GM18517 (cell line): ENCODE results near the gene MAP3K1.
"Not testable (repeated sequence)": the region's sequence is repeated elsewhere in the genome, so short reads cannot be mapped to it uniquely, and the experiment has no call there.

ENCODE experiments used
- ATAC-seq: cut with Tn5 transposase; IDR thresholded peaks from one replicate; pipeline ENCODE4 v1.9.1; 2021; ENCODE audit warnings: mild to moderate bottlenecking, moderate library complexity; ENCODE audit not compliant: unreplicated experiment

The MAP3K1 gene

DNA sequence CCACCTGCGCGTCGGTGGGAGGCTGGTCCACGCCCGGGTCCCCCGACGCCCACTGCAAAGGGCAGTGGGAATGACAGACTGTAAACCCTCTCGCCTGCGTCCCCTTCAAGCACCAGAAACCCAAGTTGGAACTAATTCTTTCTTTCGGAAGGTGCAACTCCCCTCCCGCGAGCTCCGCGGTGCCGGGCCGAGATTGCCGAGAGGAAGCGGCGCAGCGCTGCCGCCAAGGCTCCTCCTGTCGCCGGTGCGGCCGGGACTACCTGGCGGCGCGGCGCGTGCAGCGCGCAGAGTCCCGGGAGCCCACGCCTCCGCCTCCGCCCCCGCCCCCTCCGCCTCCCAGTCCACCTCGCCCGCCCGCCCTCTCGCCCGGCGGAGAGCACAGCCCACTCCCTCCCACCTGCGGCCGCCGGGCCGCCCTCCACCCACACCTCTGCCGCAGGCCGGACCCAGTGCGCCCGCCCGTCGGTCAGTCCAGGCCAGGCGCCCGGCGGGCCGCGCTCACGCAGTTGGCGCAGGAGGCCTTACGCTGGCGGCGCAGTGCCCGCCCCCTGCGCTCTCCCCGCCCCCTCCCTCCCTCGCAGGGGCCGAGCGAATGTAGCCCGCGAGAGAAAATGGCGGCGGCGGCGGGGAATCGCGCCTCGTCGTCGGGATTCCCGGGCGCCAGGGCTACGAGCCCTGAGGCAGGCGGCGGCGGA is at the start of gene MAP3K1:
TSS of gene MAP3K1 (plus strand) at position 587 of the 695 bp plus-strand sequence. CDS start at position 612, 25 bp downstream.
- ATAC-seq, result peak; percentile 51

DNA sequence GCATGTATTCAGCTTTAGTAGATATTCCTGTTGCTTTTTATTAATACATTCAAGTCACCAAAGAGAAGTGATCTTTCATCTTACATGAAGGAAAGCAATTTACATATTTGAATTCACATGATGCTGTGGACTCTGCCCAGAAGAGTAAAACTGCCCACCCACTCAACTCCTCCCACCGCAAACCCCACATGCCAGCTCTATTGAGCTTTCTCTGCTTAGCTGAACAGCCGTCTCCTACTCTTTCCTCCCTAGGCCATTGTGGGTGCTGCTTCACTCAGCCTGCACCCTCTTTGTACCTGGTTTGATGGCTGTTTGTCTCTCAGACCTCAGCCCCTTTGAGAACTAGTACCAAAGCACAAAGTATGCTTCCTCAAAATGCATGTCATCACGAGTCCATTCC is 48.4 kb upstream of the MAP3K1 start:
- ATAC-seq, result no peak

DNA sequence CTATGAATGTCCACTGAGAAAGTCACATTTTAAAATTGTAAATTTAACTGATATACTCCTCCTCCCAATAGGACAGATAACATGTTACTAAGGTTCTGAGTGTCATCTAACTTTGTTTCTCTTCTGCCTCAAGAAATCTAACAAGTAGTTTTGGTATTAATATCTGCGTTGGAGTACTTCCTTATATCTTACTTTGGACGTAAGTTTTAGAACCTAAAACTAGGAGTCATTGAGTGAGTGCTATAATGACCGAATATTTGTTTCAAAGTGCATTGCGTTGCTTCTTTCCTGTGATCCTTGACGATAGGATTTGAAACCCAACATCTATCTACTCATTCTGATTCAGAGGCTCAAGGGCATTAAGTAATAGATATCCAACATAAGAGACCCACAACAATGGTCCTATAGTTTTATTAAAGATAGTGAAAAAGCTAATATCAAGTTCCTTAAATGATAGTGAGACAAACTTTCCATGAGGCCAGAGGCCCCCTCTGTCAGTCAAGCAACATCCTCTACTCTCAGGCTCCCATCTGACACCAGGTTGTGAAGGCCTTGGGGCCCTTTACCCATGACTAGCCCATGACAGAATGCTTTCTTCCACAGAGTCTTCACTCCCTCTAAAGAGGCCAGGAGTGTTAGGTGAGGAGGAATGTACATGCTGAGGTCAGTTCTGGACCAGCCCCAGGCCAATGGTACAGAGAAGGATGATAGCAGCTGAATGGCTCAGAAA is 45.3 kb upstream of the MAP3K1 start:
- ATAC-seq, result no peak

DNA sequence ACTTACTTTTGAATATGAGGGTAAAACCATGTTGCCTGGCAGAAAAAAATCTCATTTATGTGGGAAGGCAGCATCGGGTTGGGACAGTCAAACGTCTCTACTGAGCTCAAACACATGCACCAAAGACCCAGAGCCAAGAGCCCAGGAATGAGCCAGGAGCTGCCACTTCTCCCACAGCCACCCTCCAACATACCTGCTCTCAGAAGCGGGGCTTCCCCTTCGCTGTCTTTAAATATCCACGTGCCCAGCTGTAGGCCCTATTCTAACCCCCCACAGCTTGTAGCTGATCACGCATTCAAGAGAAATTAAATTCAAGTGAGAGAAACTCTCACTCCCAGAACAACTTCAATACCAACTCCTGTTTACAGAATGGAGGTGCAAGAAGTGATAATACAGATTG is 42.6 kb upstream of the MAP3K1 start:
- ATAC-seq, result no peak

DNA sequence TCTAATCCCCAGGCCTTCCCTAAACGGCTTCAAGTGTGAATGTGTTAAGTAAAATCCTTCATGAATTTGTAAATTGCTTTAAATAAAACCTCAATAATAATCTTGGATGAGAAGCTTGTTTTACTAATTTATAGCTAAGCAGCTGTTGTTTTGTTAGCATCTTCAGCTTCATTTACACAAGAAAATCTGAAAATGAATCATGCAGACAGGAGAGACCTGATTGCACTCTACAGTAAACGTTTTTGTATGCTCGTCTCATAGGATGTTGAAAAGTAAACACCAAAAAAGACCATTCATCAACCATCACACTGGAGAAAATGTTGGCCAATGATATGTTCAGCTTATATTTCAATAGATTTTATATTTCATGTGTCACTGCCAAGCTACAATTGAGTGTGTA is 40.4 kb upstream of the MAP3K1 start:
- ATAC-seq, result no peak

DNA sequence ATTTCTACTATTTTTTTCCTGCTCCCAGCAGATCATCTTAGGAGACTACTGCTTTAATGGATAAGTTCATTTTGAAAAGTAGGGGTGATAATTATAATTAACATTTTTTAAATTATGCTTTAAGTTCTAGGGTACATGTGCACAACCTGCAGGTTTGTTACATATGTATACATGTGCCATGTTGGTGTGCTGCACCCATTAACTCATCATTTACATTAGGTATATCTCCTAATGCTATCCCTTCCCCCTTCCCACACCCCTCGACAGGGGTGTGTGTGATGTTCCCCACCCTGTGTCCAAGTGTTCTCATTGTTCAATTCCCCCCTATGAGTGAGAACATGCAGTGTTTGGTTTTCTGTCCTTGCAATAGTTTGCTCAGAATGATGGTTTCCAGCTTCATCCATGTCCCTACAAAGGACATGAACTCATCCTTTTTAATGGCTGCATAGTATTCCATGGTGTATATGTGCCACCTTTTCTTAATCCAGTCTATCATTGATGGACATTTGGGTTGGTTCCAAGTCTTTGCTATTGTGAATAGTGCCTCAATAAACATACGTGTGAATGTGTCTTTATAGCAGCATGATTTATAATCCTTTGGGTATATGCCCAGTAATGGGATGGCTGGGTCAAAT is 39.0 kb upstream of the MAP3K1 start:
- not testable (repeated sequence) for ATAC-seq

DNA sequence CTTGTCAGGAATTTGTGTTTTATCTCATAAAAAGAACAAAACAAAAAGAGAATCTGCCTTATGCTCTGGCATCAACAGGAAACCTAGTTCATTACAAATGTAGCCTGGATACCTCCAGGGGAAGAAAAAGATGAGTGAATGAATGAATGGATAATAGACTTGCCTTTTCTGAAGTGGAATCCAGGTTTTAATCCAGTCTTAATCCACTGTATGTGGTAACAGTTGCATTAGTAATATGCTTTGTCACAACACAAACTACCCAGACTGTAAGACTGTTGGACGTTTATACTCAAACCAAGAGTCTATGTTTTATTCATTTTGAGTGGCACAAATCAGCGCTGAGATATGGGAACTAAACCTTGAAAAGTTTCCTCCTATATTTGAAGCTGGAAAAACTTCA is 32.1 kb upstream of the MAP3K1 start:
- no peak for ATAC-seq

DNA sequence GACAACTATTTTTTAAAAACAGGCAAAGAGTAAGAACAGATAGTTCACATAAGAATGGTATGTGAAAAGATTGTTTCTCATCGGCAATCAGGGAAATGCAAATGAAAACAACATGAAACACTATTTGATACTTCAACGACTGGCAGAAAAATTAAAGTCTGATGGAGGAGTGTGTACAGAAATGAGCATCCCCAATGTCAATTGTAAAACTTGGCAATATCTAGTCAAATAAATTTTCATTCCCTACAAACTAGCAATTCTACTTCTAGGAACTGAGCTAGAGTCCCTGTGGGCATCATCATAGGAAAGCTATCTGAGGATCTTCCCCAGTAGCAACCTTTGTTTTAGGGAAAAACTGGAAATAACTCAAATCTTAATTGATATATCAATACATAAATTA is 29.0 kb upstream of the MAP3K1 start:
- no peak for ATAC-seq

DNA sequence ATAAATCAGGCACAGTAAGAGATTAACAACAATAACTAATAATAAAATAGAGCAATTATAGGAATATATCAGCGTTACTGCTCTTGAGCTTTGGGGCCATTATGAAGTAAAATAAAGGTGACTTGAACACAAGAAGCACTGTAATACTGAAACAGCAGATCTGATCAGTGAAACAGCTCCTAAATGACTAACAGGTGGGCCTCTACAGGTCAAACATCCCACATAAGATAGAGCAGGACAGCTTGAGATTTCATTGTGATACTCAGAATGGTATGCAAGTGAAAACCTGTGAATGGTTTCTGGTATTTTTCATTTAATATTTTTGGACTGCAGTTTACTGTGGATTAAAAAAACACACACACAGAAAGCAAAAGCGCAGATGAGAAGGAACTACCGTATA is 24.0 kb upstream of the MAP3K1 start:
- peak; percentile 57 for ATAC-seq

DNA sequence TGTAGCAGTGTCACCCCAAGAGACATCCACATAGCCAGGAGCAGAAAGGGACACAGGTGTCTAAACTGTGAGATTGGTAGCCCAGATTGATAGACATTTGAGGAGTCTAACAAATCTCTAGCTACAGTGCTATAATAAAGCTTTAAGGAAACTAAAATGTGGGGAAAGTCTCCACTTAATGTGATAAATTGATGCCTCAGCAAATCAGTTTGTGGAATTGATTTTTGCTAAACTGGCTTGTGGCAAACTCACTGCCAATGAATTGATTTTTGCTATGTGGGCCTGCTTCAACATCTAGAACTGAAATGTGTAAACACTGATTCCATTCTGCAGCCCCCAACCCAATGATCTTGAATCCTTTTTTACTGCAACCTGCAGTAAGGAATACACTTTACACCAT is 16.8 kb upstream of the MAP3K1 start:
- no peak for ATAC-seq

DNA sequence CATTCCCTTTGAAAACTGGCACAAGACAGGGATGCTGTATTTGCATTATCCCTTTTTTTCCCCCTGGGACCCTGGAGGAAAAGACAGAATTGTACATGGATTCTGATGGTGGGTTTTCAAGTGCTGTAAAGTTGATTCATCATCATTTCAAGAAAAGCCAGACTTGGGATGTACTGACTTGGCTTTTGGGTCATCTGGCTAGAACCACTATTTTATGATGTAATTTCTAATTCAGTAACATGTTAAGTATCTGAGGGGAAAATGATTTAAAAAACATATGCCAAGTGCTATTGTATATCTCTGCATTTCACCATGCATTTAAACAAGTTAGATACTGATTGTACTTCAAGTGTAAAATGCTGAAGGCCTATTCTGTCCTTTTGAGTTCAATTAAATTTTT is 15.2 kb upstream of the MAP3K1 start:
- no peak for ATAC-seq

DNA sequence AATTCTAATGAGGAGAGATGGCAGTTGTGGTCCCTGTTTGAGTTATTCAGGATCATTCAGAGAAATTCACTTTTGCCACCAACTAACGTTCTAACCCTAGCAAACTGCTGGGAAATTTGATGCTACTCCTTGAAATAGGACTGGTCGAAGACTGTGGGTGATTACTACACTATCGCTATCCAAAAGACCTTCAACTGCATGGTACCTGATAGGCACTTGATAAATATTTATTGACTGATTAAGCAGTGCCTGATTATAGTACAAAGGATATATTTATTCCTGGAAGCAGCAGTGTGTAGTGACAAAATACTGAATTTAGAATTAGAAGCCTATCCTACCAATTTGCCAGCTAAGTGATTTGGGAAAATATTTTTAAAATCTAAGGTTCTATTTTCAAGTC is 14.1 kb upstream of the MAP3K1 start:
- no peak for ATAC-seq

DNA sequence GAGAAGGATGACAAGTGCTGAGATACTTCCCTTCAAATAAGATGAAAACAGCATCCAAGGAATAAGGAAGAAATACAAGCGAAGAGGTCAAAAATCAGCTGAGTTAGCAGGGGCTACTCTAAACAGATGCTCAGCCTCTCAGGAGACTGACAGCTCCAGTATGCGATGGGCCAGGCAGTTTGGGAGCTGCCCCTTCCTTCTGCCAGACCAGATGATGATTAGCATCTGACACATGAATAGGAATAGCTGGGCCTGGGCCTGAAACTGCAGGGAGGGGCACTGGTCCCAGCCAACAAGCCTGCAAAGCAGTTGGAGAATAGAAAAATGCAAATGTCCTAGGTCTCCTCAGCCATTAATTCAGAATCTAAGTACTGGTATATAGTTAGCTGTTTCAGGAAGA is 13.1 kb upstream of the MAP3K1 start:
- ATAC-seq, result no peak

DNA sequence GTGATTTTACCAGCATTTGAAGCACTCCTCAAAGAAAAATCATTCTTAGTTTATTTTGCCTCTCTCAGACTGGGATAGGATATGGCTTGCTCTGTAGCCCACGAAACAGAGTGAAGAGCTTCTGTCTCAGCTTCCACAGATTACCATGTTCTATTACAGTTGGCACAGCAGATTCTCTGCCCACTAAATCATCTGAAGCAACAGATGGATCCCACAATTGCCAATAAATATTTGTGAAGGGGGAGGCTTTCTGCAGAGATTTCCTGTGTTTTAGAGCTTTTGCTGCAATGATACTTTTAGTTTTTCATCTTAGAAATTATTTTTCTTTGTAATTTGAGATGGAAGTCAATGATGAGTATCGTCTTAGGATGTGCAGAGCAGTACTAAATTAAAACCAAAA is 12.3 kb upstream of the MAP3K1 start:
- ATAC-seq, result no peak

DNA sequence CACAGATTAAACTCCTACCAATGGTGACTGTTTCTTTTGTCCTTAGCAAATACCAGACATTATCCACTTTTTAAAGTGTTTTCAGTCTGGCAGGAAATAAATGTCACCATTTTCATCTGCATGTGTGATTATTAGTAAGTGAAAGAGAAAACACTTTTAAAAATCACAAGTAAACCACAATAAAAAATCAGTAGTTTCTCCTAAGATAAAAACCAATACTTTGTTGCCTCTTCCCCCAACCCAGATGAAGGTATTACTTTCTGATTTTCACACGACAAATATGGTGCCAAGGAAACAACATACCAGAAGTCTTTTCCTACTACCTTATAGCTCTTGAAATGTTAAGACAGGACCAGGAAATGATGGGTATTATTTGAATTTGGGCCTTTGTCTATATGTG is 11.5 kb upstream of the MAP3K1 start:
- no peak for ATAC-seq

DNA sequence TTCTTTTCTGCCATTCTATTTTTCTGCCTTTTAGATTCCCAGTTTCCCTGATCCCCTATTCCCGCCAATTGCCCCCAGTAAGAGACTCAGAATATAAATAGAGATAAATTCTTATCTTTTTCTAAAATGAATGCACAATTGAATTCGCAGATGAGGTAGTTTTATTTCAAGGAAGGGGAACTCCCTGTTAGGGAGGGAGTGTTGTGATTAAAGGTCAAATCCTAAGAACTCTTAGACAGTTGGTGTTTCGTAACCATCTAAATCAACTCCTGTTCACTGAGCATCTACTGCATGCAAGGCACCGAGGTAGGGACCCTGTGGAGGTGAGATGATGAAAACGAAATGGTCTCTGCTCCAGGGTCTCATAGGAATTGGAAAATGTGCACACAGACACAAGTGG is 7.7 kb upstream of the MAP3K1 start:
- ATAC-seq, result no peak

DNA sequence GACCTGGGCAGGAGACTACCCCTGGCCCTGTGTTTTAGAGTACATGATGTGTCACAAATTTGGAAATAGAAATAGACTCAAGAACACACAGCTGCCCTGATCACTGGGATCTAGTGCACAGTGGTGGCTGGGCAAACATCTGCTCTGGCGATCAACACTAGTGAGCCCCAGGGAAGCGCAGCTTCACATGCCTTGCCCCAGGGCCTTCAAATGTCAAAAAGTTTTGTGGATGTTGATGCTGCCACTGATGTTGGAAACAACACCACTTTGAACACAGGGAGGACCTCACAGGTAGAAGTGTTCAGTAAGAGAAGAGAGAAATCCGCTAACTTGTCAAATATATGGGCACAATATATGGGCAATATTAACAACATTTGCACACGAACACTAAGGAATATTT is 7.1 kb upstream of the MAP3K1 start:
- no peak for ATAC-seq

DNA sequence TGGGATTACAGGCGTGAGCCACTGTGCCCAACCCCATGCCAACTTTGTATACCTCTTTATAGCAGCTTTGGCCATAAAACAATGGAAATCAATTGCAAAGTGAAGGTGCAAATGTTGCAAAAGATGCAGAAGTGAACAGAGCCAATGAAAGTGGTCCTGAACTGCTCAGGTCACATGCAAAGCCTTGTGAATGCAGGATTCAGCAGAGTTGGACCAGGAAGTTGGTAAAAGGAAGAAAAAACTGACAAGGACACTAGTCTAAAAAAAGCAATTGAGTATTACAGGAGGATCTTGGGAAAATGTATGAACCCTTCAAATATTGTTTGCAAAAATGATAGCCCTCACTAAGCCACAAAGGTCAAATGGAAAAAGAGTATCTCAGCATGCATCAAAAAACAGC is 4.5 kb upstream of the MAP3K1 start:
- ATAC-seq, result no peak

DNA sequence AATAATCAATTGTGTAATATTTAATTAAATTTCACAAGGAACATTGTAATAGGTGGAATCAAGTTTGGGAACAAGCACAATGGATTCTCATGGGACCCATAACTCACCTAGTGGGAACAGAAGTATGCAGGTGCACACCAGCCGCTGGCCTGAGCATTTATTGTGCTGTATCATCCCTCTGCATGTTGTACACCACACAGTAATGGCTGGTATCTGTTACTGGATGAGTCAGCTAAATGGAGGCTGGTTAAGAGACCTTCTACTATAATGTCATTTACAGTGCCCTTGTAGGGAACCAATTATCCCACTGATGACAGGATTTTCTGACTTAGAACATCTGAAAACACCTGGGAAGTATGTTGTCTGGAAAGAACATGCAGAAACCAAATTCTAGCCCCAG is 3.2 kb upstream of the MAP3K1 start:
- no peak for ATAC-seq

DNA sequence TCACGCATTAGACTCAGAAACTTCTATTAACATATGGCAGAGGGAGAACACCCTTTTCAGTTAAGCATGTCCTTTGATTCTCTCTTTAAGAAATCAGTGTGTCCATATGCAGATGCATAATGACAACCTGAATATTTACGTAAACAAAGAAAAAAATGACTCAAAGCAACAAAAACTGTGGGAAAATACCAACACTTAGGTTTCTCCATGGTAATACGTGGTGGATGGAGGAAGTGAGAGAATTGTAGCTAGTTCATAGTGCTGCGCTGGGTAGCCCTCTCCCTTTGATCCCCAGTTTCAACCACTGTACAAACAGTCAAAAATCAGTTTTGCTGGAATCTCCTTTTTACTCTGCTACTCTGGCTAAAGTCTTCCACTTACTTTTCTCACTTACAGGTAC is 2.0 kb upstream of the MAP3K1 start:
- ATAC-seq, result no peak

DNA sequence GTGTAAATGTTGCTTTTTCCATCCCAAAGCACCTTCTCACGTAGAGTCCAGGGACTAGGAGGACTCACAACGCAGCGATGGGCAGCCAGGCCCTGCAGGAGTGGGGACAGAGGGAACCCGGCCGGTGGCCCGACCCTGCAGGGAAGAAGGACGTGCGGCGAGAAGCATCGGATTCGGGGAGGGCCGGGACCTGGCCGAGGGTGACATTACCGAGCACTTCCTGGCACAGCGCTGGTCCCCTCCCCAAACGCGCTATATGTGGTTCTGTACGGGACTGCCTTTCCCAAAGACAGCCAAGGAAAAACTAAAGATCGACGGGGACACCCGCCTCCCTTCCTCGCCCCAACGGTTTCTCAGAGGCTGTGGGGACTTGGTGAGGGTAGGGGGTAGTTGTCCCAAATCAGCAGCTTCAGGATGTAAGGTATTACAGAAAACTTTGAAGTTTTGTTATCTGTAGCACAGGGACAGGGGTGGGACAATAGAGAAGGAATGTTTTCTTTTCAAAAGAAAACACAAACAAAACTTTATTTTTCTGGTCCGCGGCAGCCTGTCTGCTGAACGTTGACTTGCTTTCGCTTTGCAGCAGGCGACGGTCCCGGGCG is 887 bp upstream of the MAP3K1 start:
- ATAC-seq, result no peak
